Aorta (tissue), 5 donors: ENCODE results near the gene C16orf92. TPM values are rescaled to one million over a fixed set of nuclear protein-coding genes. Genes with fewer than 3 reads are reported as not detected.

Experiments
- ATAC-seq: fragments of 200-7000 bp; cut with Tn5 transposase; one replicate; pipeline ENCODE4 v1.9.1; 2022; ENCODE audit warnings: moderate library complexity; ENCODE audit not compliant: low FRiP score
- DNase-seq, 2 donors: peaks; one replicate each; pipeline ENCODE4 v3.0.0-alpha.2; 2020
- H3K27ac ChIP-seq, 2 donors: one replicate each; pipeline ENCODE4 v1.5.1; 2013; ENCODE audit warnings: low read length in 2 of 2, mild to moderate bottlenecking in 2 of 2, moderate library complexity in 2 of 2, control low read depth in 1 of 2, inconsistent platforms in 1 of 2, low read depth in 1 of 2
- H3K27me3 ChIP-seq, 2 donors: one replicate each; pipeline ENCODE4 v1.6.1; 2013; ENCODE audit warnings: control low read depth in 1 of 2, low read length in 1 of 2, mild to moderate bottlenecking in 1 of 2, moderate library complexity in 1 of 2; ENCODE audit not compliant: insufficient read depth in 2 of 2, control insufficient read depth in 1 of 2
- H3K36me3 ChIP-seq, 2 donors: one replicate each; pipeline ENCODE4 v1.6.1; 2013; ENCODE audit warnings: control low read depth in 1 of 2, low read length in 1 of 2, mild to moderate bottlenecking in 1 of 2; ENCODE audit not compliant: insufficient read depth in 2 of 2, control insufficient read depth in 1 of 2
- H3K4me1 ChIP-seq, 2 donors: one replicate each; pipeline ENCODE4 v1.6.1; 2013; ENCODE audit warnings: low read length in 2 of 2, control low read depth in 1 of 2, mild to moderate bottlenecking in 1 of 2, moderate library complexity in 1 of 2; ENCODE audit not compliant: insufficient read depth in 2 of 2, control insufficient read depth in 1 of 2
- H3K4me3 ChIP-seq, 2 donors: one replicate each; pipeline ENCODE4 v1.5.1; 2013; ENCODE audit warnings: low read length in 2 of 2, control low read depth in 1 of 2, mild to moderate bottlenecking in 1 of 2
- H3K9me3 ChIP-seq: one replicate; pipeline ENCODE4 v1.6.1; 2013; ENCODE audit warnings: mild to moderate bottlenecking, low read length; ENCODE audit not compliant: control insufficient read depth
- WGBS, 2 donors: extraction: QIAGEN DNeasy Blood & Tissue Kit; methylation state at CpG; one replicate each; pipeline ENCODE4 v1.1.7; 2013; 5-methylcytosine and 5-hydroxymethylcytosine counted together
- intact Hi-C, 2 donors: fragments of 100-400 bp; cut with DNase I; formaldehyde crosslinking; loops; one replicate each; pipeline versions ENCODE4 v1.14.2 to v1.15.0; 2022
- polyA plus RNA-seq, 2 donors: library from polyadenylated mRNA; stranded (reverse); fragments of 200-250 nt; gene quantifications; one replicate each; pipeline ENCODE4 v1.2.3, GENCODE V29; 2013
- total RNA-seq, 2 donors: library from RNA; stranded (reverse); fragmentation: NEBNext Ultra II Directional; extraction: Animal tissue kit (Norgen Biotek cat#: 25700); gene quantifications; one replicate each; pipeline ENCODE4 v1.2.1, GENCODE V29; 2021
- donor health status: healthy with polysubstance abuse.
- donor health status: Bipolar disorder and iron deficiency.
- donor health status: DM: no; HTN: no; CAD: no.
- donor health status: DM: no; HTN: no; CAD: no.
- donor health status: DM: yes; HTN: yes; CAD: no.

The C16orf92 gene
- total and polyA plus RNA-seq, 4 donors = not detected

- Histone ChIP-seq H3K27ac (no peak overlapping the region), H3K4me1 (no peaks in the 10 kb centered on the region), H3K27me3 (no peaks in the 10 kb centered on the region), H3K4me3 (no peak overlapping the region), H3K36me3 (no peaks in the 10 kb centered on the region), H3K9me3 (no peaks in the 10 kb centered on the region)
- ATAC-seq = no peak
- intact Hi-C loops = loop anchor here in 1 of 2 donors (10.0 kb wide), 1 partner anchor 179 kb away; the partner anchor contains the start of genes PAGR1 and PRRT2
- WGBS, 2 donors = 84 to 87% methylated on average over 22 to 25 of the region's 25 CpGs
- DNase-seq = peak; percentile 23 to 68
Observed at GRCh38 chr16:29993191-29993902, 29.7 kb upstream of the C16orf92 start.

- no peaks in the 10 kb centered on the region for H3K4me1 ChIP-seq
- no peak overlapping the region for H3K27ac ChIP-seq
- no peaks in the 10 kb centered on the region for H3K36me3 ChIP-seq
- no peaks in the 10 kb centered on the region for H3K27me3 ChIP-seq
- H3K9me3 ChIP-seq = no peaks in the 10 kb centered on the region
- DNase-seq = no peak
- ATAC-seq = no peak
- 79 to 82% methylated on average over 9 of the region's 9 CpGs for WGBS, 2 donors
- intact Hi-C loops = loop anchor here in 1 of 2 donors (2.0 to 10.0 kb wide), 2 partner anchors 67 to 179 kb away; partner anchors contain the start of genes KCTD13, PAGR1 and PRRT2
- no peak overlapping the region for H3K4me3 ChIP-seq
Observed at GRCh38 chr16:29993903-29994599, 28.9 kb upstream of the C16orf92 start.

- 5 to 6% methylated on average over 19 to 24 of the region's 24 CpGs for WGBS, 2 donors
- intact Hi-C loops = loop anchor here in 1 of 2 donors (2.0 to 10.0 kb wide), 3 partner anchors 32 to 180 kb away; partner anchors contain the start of genes KCTD13, PAGR1, PRRT2 and TMEM219
- Histone ChIP-seq H3K9me3 (no peaks in the 10 kb centered on the region), H3K4me3 (peak overlapping the region; percentile 62 to 66), H3K36me3 (no peaks in the 10 kb centered on the region), H3K27me3 (no peaks in the 10 kb centered on the region), H3K4me1 (no peaks in the 10 kb centered on the region), H3K27ac (peak overlapping the region in 1 of 2 donors; percentile 10)
- DNase-seq (peak; percentile 66 to 86), ATAC-seq (peak; percentile 62)
Observed at GRCh38 chr16:29994600-29995323, 28.2 kb upstream of the C16orf92 start.

GRCh38 chr16:29995324-29995910 lies 27.6 kb upstream of the C16orf92 start, which contains the start of gene HIRIP3:
TSS of gene HIRIP3 (minus strand) at chr16:29995617. CDS start at chr16:29995605, 12 bp downstream.
- intact Hi-C loops = loop anchor here in 1 of 2 donors (2.0 to 10.0 kb wide), 3 partner anchors 33 to 181 kb away; partner anchors contain the start of genes KCTD13, PAGR1, PRRT2 and TMEM219
- peak; percentile 92 to 95 for DNase-seq
- H3K36me3 ChIP-seq = no peaks in the 10 kb centered on the region

GRCh38 chr16:29995911-29996765 lies 26.9 kb upstream of the C16orf92 start, which contains the start of gene INO80E:
TSS of gene INO80E (plus strand) at chr16:29996241. CDS start at chr16:29996311, 70 bp downstream.
- Histone ChIP-seq H3K27me3 (no peaks in the 10 kb centered on the region), H3K36me3 (no peaks in the 10 kb centered on the region), H3K9me3 (no peaks in the 10 kb centered on the region), H3K27ac (peak within 1 kb of the TSS in 1 of 2 donors; percentile 79), H3K4me3 (peak within 1 kb of the TSS; percentile 62 to 66), H3K4me1 (no peaks in the 10 kb centered on the region)
- 0 to 1% methylated on average over 64 to 65 of the region's 65 CpGs for WGBS, 2 donors
- DNase-seq (peak; percentile 99 to 100), ATAC-seq (peak; percentile 99)
- intact Hi-C loops = loop anchor here in 1 of 2 donors (2.0 to 10.0 kb wide), 3 partner anchors 34 to 181 kb away; partner anchors contain the start of genes KCTD13, PAGR1, PRRT2 and TMEM219

More at GRCh38 chr16:29995324-29995910, 27.6 kb upstream of the C16orf92 start, which contains the start of gene HIRIP3:
- H3K4me3 ChIP-seq = peak within 1 kb of the TSS; percentile 62 to 66
- H3K4me1 ChIP-seq = no peaks in the 10 kb centered on the region
- H3K9me3 ChIP-seq = no peaks in the 10 kb centered on the region
- peak; percentile 90 for ATAC-seq
- no peaks in the 10 kb centered on the region for H3K27me3 ChIP-seq
- peak within 1 kb of the TSS in 1 of 2 donors; percentile 79 for H3K27ac ChIP-seq
- 0 to 1% methylated on average over 53 of the region's 53 CpGs for WGBS, 2 donors

GRCh38 chr16:29996766-29997250 lies 26.2 kb upstream of the C16orf92 start:
- H3K4me3 ChIP-seq = peak overlapping the region; percentile 32 to 62
- H3K36me3 ChIP-seq = no peaks in the 10 kb centered on the region
- intact Hi-C loops = loop anchor here in 1 of 2 donors (5.0 to 10.0 kb wide), 2 partner anchors 35 to 182 kb away; partner anchors contain the start of genes PAGR1, PRRT2 and TMEM219
- H3K27me3 ChIP-seq = no peaks in the 10 kb centered on the region
- 22 to 23% methylated on average over 9 of the region's 9 CpGs for WGBS, 2 donors
- ATAC-seq (no peak), DNase-seq (no peak)
- no peaks in the 10 kb centered on the region for H3K9me3 ChIP-seq
- H3K27ac ChIP-seq = no peak overlapping the region
- H3K4me1 ChIP-seq = no peaks in the 10 kb centered on the region

GRCh38 chr16:29999605-30000004 lies 23.4 kb upstream of the C16orf92 start:
- Histone ChIP-seq H3K27me3 (no peaks in the 10 kb centered on the region), H3K4me1 (no peaks in the 10 kb centered on the region), H3K36me3 (no peaks in the 10 kb centered on the region), H3K4me3 (no peak overlapping the region), H3K9me3 (no peaks in the 10 kb centered on the region), H3K27ac (no peak overlapping the region)
- intact Hi-C loops = loop anchor here in 1 of 2 donors (5.0 to 10.0 kb wide), 2 partner anchors 37 to 185 kb away; partner anchors contain the start of genes PAGR1, PRRT2 and TMEM219
- DNase-seq = no peak
- 87 to 91% methylated on average over 6 of the region's 6 CpGs for WGBS, 2 donors
- no peak for ATAC-seq
